Activated naive CD4-positive, alpha-beta T cell treated with anti-CD3 and anti-CD28 coated beads for 36 hours (primary cell): ENCODE measurements around the gene NCL. TPM values are rescaled to one million over a fixed set of nuclear protein-coding genes. Genes with fewer than 3 reads are reported as not detected.
A peak's percentile ranks its signal among the peaks of the same experiment; 100 is the strongest.

Experiments
- CTCF ChIA-PET: fragments of 350-600 bp; sonication (Branson Sonifier 250); formaldehyde crosslinking; loops from one replicate; lab custom pipeline; 2021; ENCODE audit warnings: antibody characterized with exemption; lab: Charles Lee
- DNase-seq: peaks from one replicate; pipeline ENCODE4 v3.0.0-alpha.2; 2020
- H3K27ac Mint-ChIP-seq: one replicate; pipeline ENCODE4 v1.8.0; 2021; ENCODE audit warnings: mild to moderate bottlenecking, mixed read lengths
- H3K27me3 Mint-ChIP-seq: one replicate; pipeline ENCODE4 v1.8.0; 2021; ENCODE audit warnings: low read depth, mixed read lengths
- H3K36me3 Mint-ChIP-seq: one replicate; pipeline ENCODE4 v1.8.0; 2021; ENCODE audit warnings: low read depth, mixed read lengths
- H3K4me1 Mint-ChIP-seq: one replicate; pipeline ENCODE4 v1.8.0; 2021; ENCODE audit warnings: low read depth, mixed read lengths
- H3K4me3 Mint-ChIP-seq: one replicate; pipeline ENCODE4 v1.8.0; 2021; ENCODE audit warnings: mild to moderate bottlenecking, moderate library complexity, mixed read lengths
- H3K9me3 Mint-ChIP-seq: one replicate; pipeline ENCODE4 v1.8.0; 2021; ENCODE audit warnings: mixed read lengths
- intact Hi-C: fragments of 100-400 bp; cut with micrococcal nuclease; formaldehyde crosslinking; loops from one replicate; pipeline ENCODE4 v1.15.1; 2023
- total RNA-seq, 2 experiments: library from RNA; stranded (reverse); gene quantifications; one replicate each; pipeline ENCODE4 v1.2.3, GENCODE V29; 2021

NCL gene
- total RNA-seq, 2 experiments from 2014 or later: 908 to 911 TPM

- CTCF ChIA-PET: interaction anchor here (0.7 to 3.7 kb wide), 18 partner anchors 10 to 260 kb away, joined by 3 to 30 read pairs (median 4); partner anchors contain the start of gene NCL
- Mint-ChIP-seq H3K9me3 (no peaks in the 10 kb centered on the region), H3K36me3 (peaks cover 3% of the 10 kb centered on the region), H3K4me3 (peak overlapping the region; percentile 83), H3K27me3 (no peaks in the 10 kb centered on the region), H3K4me1 (peaks cover 13% of the 10 kb centered on the region), H3K27ac (peak overlapping the region; percentile 89)
- DNase-seq: peak; percentile 43
- intact Hi-C loops: no loop called here
These were observed 19.4 kb upstream of the NCL start for GRCh38 chr2:231483398-231484329.

GRCh38 chr2:231482806-231483391, 18.6 kb upstream of the NCL start:
- H3K9me3 Mint-ChIP-seq: no peaks in the 10 kb centered on the region
- CTCF ChIA-PET: interaction anchor here (0.5 to 3.7 kb wide), 20 partner anchors 8 to 261 kb away, joined by 3 to 30 read pairs (median 4); partner anchors contain the start of gene NCL
- peaks cover 3% of the 10 kb centered on the region for H3K36me3 Mint-ChIP-seq
- peak overlapping the region; percentile 89 for H3K27ac Mint-ChIP-seq
- intact Hi-C loops: loop anchor here (1.0 kb wide), 4 partner anchors 19 to 118 kb away; partner anchors contain the start of gene NCL
- no peaks in the 10 kb centered on the region for H3K27me3 Mint-ChIP-seq
- H3K4me1 Mint-ChIP-seq: peaks cover 13% of the 10 kb centered on the region
- H3K4me3 Mint-ChIP-seq: peak overlapping the region; percentile 83
- DNase-seq: peak; percentile 78

- peaks cover 3% of the 10 kb centered on the region for H3K36me3 Mint-ChIP-seq
- no peak overlapping the region for H3K27ac Mint-ChIP-seq
- DNase-seq: no peak
- H3K4me3 Mint-ChIP-seq: no peak overlapping the region
- no peaks in the 10 kb centered on the region for H3K9me3 Mint-ChIP-seq
- H3K4me1 Mint-ChIP-seq: peaks cover 11% of the 10 kb centered on the region
- CTCF ChIA-PET: interaction anchor here (0.7 to 3.7 kb wide), 8 partner anchors 12 to 236 kb away, joined by 3 to 30 read pairs (median 6); no protein-coding TSS in a partner anchor
- intact Hi-C loops: no loop called here
- H3K27me3 Mint-ChIP-seq: no peaks in the 10 kb centered on the region
These were observed 16.5 kb upstream of the NCL start for GRCh38 chr2:231480781-231481180.

GRCh38 chr2:231479455-231479854, 15.2 kb upstream of the NCL start:
- Mint-ChIP-seq H3K4me3 (no peak overlapping the region), H3K9me3 (no peaks in the 10 kb centered on the region), H3K36me3 (peaks cover 3% of the 10 kb centered on the region), H3K27ac (no peak overlapping the region), H3K4me1 (peaks cover 11% of the 10 kb centered on the region), H3K27me3 (no peaks in the 10 kb centered on the region)
- intact Hi-C loops: no loop called here
- DNase-seq: no peak
- CTCF ChIA-PET: interaction anchor here (2.2 to 2.5 kb wide), 2 partner anchors 10 to 12 kb away, joined by 9 to 11 read pairs; no protein-coding TSS in a partner anchor

GRCh38 chr2:231476920-231477319, 12.6 kb upstream of the NCL start:
- H3K36me3 Mint-ChIP-seq: peaks cover 3% of the 10 kb centered on the region
- intact Hi-C loops: no loop called here
- CTCF ChIA-PET: interaction anchor here (1.1 kb wide), 1 partner anchor 81 kb away, joined by 3 read pairs; no protein-coding TSS in a partner anchor

GRCh38 chr2:231475965-231476364, 11.7 kb upstream of the NCL start:
- Mint-ChIP-seq H3K9me3 (no peaks in the 10 kb centered on the region), H3K27me3 (no peaks in the 10 kb centered on the region), H3K27ac (no peak overlapping the region), H3K4me3 (no peak overlapping the region), H3K4me1 (no peaks in the 10 kb centered on the region), H3K36me3 (peaks cover 3% of the 10 kb centered on the region)
- DNase-seq: no peak
- intact Hi-C loops: no loop called here
- CTCF ChIA-PET: interaction anchor here (0.6 kb wide), 1 partner anchor 41 kb away, joined by 3 read pairs; no protein-coding TSS in a partner anchor

More at GRCh38 chr2:231476920-231477319, 12.6 kb upstream of the NCL start:
- no peak overlapping the region for H3K4me3 Mint-ChIP-seq
- H3K27me3 Mint-ChIP-seq: no peaks in the 10 kb centered on the region
- no peak overlapping the region for H3K27ac Mint-ChIP-seq
- H3K4me1 Mint-ChIP-seq: peaks cover 3% of the 10 kb centered on the region
- no peaks in the 10 kb centered on the region for H3K9me3 Mint-ChIP-seq
- no peak for DNase-seq

- Mint-ChIP-seq H3K9me3 (no peaks in the 10 kb centered on the region), H3K4me3 (no peak overlapping the region), H3K4me1 (no peaks in the 10 kb centered on the region), H3K27ac (no peak overlapping the region), H3K36me3 (no peaks in the 10 kb centered on the region), H3K27me3 (no peaks in the 10 kb centered on the region)
- CTCF ChIA-PET: interaction anchor here (0.6 kb wide), 1 partner anchor 133 kb away, joined by 3 read pairs; no protein-coding TSS in a partner anchor
- DNase-seq: no peak
- intact Hi-C loops: no loop called here
These were observed 8.5 kb upstream of the NCL start for GRCh38 chr2:231472816-231473215.

- DNase-seq: no peak
- CTCF ChIA-PET: interaction anchor here (1.3 to 4.7 kb wide), 3 partner anchors 9 to 18 kb away, joined by 4 to 30 read pairs (median 9); no protein-coding TSS in a partner anchor
- H3K27ac Mint-ChIP-seq: no peak overlapping the region
These were observed 6.1 kb upstream of the NCL start for GRCh38 chr2:231470246-231470900.

GRCh38 chr2:231469583-231469950, 5.3 kb upstream of the NCL start:
- no peak overlapping the region for H3K27ac Mint-ChIP-seq
- H3K4me1 Mint-ChIP-seq: peaks cover 7% of the 10 kb centered on the region
- no peak for DNase-seq
- H3K9me3 Mint-ChIP-seq: no peaks in the 10 kb centered on the region
- no peaks in the 10 kb centered on the region for H3K27me3 Mint-ChIP-seq
- intact Hi-C loops: loop anchor here (10.0 kb wide), 2 partner anchors 565 to 1055 kb away; partner anchors contain the start of gene SP100
- H3K4me3 Mint-ChIP-seq: no peak overlapping the region
- CTCF ChIA-PET: interaction anchor here (1.3 to 4.7 kb wide), 3 partner anchors 9 to 18 kb away, joined by 4 to 30 read pairs (median 9); no protein-coding TSS in a partner anchor
- no peaks in the 10 kb centered on the region for H3K36me3 Mint-ChIP-seq

More at GRCh38 chr2:231470246-231470900, 6.1 kb upstream of the NCL start:
- Mint-ChIP-seq H3K27me3 (no peaks in the 10 kb centered on the region), H3K4me3 (no peak overlapping the region), H3K9me3 (no peaks in the 10 kb centered on the region), H3K36me3 (no peaks in the 10 kb centered on the region), H3K4me1 (peaks cover 5% of the 10 kb centered on the region)
- intact Hi-C loops: no loop called here

GRCh38 chr2:231467613-231468530, 3.6 kb upstream of the NCL start:
- intact Hi-C loops: loop anchor here (10.0 kb wide), 2 partner anchors 563 to 1053 kb away; partner anchors contain the start of gene SP100
- CTCF ChIA-PET: interaction anchor here (1.3 to 4.7 kb wide), 4 partner anchors 11 to 247 kb away, joined by 4 to 30 read pairs (median 10); no protein-coding TSS in a partner anchor
- Mint-ChIP-seq H3K27me3 (no peaks in the 10 kb centered on the region), H3K9me3 (no peaks in the 10 kb centered on the region), H3K4me1 (peaks cover 12% of the 10 kb centered on the region), H3K27ac (no peak overlapping the region), H3K36me3 (peaks cover 14% of the 10 kb centered on the region), H3K4me3 (no peak overlapping the region)
- DNase-seq: no peak
